Activated CD8-positive, alpha-beta memory T cell treated with anti-CD3 and anti-CD28 coated beads, Interleukin-2, amount 50 U/mL, for 4 hours (primary cell): Measurements from ENCODE around the gene DNAH10.

Experiments
- DNase-seq: peaks from one replicate; pipeline ENCODE4 v3.0.0-alpha.2; 2020

The DNAH10 gene, protein sequence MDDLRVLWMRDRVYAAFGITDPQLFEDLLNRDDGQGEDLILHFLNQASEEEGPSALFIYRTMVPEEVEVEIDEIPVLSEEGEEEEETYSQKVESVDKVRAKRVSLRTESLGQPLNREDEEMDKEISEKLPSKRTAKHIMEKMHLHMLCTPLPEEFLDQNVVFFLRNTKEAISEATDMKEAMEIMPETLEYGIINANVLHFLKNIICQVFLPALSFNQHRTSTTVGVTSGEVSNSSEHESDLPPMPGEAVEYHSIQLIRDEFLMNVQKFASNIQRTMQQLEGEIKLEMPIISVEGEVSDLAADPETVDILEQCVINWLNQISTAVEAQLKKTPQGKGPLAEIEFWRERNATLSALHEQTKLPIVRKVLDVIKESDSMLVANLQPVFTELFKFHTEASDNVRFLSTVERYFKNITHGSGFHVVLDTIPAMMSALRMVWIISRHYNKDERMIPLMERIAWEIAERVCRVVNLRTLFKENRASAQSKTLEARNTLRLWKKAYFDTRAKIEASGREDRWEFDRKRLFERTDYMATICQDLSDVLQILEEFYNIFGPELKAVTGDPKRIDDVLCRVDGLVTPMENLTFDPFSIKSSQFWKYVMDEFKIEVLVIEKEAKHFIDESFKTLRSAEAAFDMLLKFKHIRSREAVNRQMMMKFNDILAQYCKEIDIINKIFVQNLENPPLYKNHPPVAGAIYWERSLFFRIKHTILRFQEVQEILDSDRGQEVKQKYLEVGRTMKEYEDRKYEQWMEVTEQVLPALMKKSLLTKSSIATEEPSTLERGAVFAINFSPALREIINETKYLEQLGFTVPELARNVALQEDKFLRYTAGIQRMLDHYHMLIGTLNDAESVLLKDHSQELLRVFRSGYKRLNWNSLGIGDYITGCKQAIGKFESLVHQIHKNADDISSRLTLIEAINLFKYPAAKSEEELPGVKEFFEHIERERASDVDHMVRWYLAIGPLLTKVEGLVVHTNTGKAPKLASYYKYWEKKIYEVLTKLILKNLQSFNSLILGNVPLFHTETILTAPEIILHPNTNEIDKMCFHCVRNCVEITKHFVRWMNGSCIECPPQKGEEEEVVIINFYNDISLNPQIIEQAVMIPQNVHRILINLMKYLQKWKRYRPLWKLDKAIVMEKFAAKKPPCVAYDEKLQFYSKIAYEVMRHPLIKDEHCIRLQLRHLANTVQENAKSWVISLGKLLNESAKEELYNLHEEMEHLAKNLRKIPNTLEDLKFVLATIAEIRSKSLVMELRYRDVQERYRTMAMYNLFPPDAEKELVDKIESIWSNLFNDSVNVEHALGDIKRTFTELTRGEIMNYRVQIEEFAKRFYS (N-terminal part only)

DNA sequence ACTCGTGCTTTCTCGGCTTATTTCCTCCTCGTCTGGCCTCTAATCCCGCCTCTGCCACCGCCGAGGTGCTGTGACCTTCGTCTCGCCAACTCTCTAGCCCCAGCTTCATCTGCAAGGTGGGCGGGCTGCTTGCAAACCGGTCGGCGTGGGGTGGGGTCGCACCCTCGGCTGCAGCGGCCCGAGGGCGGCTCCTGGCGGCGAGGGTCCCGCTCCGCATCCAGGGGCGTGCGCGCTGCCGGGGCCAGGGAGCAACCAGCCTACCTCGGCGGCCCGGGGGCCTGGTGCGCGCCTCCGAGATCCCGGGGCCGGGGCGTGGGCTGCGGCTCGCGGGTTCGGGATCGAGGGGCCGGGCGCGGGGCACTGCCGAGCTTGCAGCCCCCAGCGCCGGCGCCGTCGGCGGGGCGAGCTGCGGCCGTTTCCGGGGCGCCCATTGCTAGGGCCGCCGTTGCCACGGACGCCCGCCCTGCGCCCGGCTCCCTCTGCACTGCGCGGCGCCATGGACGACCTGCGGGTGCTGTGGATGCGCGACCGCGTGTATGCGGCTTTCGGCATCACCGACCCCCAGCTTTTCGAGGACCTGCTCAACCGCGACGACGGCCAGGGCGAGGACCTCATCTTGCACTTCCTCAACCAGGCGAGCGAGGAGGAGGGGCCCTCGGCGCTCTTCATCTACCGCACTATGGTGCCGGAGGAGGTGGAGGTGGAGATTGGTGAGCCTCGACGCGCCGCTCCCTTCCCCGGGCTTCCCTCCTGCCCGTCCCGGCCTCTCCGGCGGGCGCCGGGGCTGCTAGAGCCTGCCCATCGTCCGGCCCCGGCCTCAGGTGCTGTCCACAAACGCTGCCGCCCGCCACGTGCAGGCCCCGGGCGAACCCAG is at the start of gene DNAH10:
Gene DNAH10, plus strand, starts transcription at position 461 of the 874 bp plus-strand sequence. Its CDS starts 36 bp downstream, at position 497.
- DNase-seq, result peak; percentile 55

- DNase-seq, result no peak
Measured at GRCh38 chr12:123712780-123713319, 49.3 kb upstream of the DNAH10 start.

- no peak for DNase-seq
Measured at GRCh38 chr12:123713398-123713797, 48.7 kb upstream of the DNAH10 start.

DNA sequence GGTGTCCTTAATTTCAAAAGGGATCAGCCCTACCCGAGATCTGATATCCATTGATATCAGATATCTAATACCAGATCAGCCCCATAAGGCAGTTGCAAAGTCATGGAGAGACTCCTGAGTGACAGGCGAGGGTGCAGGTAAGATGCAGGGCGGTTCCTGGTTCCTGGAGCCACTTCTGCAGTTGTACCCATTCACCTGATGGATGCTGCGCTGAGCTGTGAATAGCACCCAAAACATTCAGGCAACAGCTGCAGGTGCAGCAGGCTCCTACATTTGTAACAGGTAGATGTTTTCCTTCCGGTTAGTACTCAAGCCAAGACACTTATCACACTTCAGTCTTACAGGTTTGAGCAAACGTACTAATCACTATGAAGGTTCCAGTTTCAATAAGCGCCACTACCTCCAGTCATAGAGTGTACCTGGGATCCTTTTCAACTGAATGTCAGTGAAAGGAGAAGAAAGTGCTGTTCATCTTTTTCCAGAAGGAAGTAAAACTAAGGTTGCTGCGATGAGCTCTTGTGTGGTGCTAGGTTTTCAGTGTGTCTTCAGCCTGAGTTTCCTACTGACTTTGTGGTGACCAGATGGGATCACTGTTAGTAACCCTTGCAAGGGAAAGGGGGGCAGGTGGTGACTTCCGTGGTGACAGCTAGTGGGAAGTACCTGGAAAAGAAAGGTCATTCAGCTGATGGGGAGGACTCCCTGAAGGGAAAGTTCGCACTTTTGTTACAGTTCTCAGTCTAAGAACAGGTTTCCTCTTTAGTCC is 48.1 kb upstream of the DNAH10 start:
- DNase-seq, result no peak

DNA sequence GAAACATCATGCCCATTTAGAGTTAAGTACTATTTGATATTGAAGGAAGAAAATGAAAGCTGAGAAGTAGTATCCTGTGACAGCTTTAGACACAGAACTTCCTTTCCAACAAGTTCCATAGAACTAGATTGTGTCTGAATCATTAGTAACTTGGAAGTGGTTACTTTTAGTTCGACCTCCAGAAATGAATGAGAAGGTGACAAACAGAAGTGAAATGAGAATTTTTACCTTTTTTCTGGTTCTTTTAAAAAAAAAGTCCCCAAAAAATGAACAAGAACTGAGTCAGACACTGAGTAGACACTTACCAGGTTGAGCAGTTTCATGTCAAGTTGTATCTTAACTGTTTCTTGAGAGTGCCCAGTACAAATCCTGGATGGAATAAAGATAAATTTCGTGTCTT is 46.9 kb upstream of the DNAH10 start:
- DNase-seq, result no peak

DNA sequence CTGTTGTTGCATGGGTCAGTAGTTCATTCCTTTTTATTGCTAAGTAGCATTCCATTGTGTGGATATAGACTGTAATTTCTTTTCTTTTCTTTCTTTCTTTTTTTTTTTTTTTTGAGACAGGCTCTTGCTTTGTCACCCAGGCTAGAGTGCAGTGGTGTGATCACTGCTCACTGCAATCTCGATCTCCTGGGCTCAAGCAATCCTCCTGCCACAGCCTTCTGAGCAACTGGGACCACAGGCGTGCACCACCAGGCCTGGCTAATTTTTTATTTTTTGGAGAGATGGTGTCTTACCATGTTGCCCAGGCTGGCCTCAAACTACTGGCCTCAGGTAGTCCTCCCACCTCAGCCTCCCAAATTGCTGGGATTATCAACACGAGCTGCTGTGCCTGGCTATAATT is 44.8 kb upstream of the DNAH10 start:
- no peak for DNase-seq

GRCh38 chr12:123720141-123720814 is 41.8 kb upstream of the DNAH10 start:
- DNase-seq, result no peak

DNA sequence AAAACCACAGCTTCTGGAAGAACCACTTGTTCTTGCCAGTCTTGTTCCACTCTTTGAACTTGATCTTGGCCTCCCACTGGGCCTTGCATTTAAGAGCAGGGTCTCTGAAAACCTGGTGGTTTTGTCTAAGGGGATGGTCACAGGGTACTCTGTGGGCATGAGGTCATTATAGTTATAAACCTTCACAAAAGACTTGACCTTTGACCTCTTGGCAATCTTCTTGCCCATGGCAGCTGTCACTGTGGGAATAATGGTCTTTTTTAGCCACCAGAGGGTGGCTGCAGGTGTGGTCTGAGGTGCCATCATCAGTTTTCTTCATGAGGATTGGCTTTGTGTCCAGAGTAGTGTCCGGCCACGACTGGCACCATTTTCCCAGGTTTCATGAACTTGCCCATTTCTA is 40.9 kb upstream of the DNAH10 start:
- no peak for DNase-seq

GRCh38 chr12:123723011-123723410 is 39.1 kb upstream of the DNAH10 start:
- no peak for DNase-seq

GRCh38 chr12:123723765-123724164 is 38.3 kb upstream of the DNAH10 start:
- DNase-seq, result peak; percentile 31

DNA sequence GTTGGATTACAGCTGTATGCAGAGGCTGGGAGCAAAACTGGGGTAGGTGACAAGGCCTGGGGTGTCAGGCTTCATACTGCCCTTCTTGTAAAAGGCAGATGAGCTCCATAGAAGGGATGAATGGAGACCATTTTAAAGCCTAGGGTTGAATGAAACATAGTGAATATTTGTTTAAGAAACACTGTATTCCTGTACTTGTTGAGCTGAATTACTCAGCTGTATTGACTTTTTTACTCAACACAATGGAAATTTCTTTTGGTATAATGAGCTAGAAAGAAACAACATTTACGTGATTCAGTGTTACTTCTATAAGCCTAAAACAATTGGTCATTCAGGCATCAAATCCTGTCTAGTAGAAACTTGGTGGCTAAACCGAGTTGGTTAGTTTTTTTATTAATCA is 35.9 kb upstream of the DNAH10 start:
- no peak for DNase-seq

DNA sequence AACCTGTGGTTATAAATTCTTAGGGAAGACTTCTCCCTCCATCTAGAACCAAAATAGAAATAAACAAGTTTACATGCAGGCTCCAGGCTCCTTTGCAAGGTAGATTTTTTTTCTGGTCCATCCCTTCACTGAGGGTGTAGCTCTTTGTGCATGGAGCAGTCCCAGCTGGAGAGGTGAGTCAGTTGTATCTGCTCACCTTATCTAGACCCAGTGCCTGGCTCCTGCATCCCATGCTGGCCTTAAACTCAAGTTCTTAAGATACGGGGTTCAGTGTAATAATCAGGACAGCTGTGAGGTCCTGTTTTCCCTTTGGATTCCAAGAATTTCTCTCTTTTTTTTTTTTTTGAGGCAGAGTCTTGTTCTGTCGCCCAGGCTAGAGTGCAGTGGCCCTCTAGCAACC is 35.1 kb upstream of the DNAH10 start:
- no peak for DNase-seq

- no peak for DNase-seq
Measured at GRCh38 chr12:123727878-123728277, 34.2 kb upstream of the DNAH10 start.

GRCh38 chr12:123731596-123731995 is 30.5 kb upstream of the DNAH10 start:
- no peak for DNase-seq

DNA sequence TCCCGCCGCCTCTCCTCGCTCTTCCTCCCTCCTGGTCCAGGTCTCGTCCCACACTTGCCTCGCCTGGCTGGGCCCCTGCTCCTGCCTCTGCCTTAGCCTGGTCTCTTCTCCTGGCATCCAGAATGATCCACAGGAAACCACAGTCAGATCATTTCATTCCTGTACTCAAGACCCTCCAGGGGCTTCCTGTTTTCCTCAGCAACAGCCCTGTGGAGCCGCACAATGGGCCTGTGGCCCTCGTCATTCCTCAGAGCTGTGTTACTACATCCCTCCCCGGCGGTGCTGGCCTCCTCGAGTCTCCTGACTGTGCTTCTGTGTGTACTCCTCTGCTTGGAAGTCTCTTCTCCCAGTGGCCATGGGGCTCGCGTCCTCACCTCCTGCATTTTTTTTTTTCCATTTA is 29.9 kb upstream of the DNAH10 start:
- DNase-seq, result no peak

- DNase-seq, result no peak
Measured at GRCh38 chr12:123733229-123733628, 28.9 kb upstream of the DNAH10 start.

GRCh38 chr12:123734268-123734667 is 27.8 kb upstream of the DNAH10 start:
- DNase-seq, result no peak

DNA sequence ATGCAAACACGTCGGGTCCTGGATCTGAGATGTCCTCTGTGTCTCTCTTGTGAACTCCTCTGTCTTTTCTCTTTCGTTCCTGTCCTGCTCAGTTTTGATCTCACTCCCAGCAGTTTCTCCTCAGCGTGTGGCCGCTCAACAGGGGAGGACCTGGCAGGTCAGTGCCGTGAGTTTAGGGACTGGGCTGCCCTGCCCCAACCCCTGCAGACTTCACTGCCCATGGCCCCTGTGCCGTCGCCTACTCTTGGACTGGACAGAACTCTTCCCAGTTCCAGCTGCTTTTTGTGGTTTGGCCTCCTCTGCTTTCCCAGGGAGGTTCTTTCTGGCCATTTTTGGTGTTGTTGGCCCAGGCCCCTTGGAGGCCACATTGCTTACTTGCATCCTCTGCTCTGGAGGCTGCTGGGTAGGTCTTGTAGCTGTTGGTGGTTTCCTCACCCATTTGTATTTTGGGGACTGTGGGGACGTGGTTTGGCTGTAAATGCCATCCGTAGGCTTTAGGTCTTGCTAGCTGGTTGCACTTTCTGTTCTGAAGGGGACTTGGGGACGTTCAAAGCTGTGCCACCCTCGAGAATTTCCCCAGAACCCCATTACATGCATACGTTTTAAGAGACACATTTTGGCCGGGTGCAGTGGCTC is 20.0 kb upstream of the DNAH10 start:
- no peak for DNase-seq

GRCh38 chr12:123743002-123743401 is 19.1 kb upstream of the DNAH10 start:
- DNase-seq, result no peak

GRCh38 chr12:123744836-123745235 is 17.3 kb upstream of the DNAH10 start:
- DNase-seq, result no peak
